Natural killer cell (primary cell): ENCODE measurements around the gene SMIM20. TPM values are rescaled to one million over a fixed set of nuclear protein-coding genes. Genes with fewer than 3 reads are reported as not detected.
A peak's percentile ranks its signal among the peaks of the same experiment; 100 is the strongest.

ENCODE experiments used
- ATAC-seq, 3 donors: fragments of 150-1000 bp in 2 of 3; fragments of 200-7000 bp in 1 of 3; cut with Tn5 transposase; 1 replicate in 1 of 3; 2 replicates in 2 of 3; pipeline ENCODE4 v1.10.0; 2021; ENCODE audit warnings: mild to moderate bottlenecking in 2 of 3, moderate library complexity in 2 of 3
- DNase-seq, 2 donors: peaks; one replicate each; pipeline versions ENCODE4 v3.0.0 to v3.0.0-alpha.2; 2013 to 2021; ENCODE audit warnings: mixed read lengths in 1 of 2
- H3K27ac ChIP-seq: one replicate; pipeline ENCODE4 v1.5.1; 2013; ENCODE audit warnings: mild to moderate bottlenecking, low read length
- H3K27me3 ChIP-seq: one replicate; pipeline ENCODE4 v1.6.1; 2013; ENCODE audit warnings: low read length; ENCODE audit not compliant: control insufficient read depth, insufficient read depth
- H3K36me3 ChIP-seq: one replicate; pipeline ENCODE4 v1.6.1; 2013; ENCODE audit warnings: low read length; ENCODE audit not compliant: control insufficient read depth, insufficient read depth
- H3K4me1 ChIP-seq: one replicate; pipeline ENCODE4 v1.6.1; 2013; ENCODE audit warnings: low read length; ENCODE audit not compliant: control insufficient read depth, insufficient read depth
- H3K4me3 ChIP-seq: one replicate; pipeline ENCODE4 v1.5.1; 2013; ENCODE audit warnings: low read length
- H3K9me3 ChIP-seq: one replicate; pipeline ENCODE4 v1.6.1; 2013; ENCODE audit warnings: low read length; ENCODE audit not compliant: control insufficient read depth, insufficient read depth
- H3K27ac Mint-ChIP-seq, 2 donors: one replicate each; pipeline ENCODE4 v1.8.0; 2022; ENCODE audit warnings: mild to moderate bottlenecking in 2 of 2, mixed read lengths in 2 of 2, moderate library complexity in 1 of 2
- H3K27me3 Mint-ChIP-seq, 2 donors: one replicate each; pipeline ENCODE4 v1.8.0; 2022; ENCODE audit warnings: low read depth in 2 of 2, mixed read lengths in 2 of 2
- H3K36me3 Mint-ChIP-seq: one replicate; pipeline ENCODE4 v1.8.0; 2022; ENCODE audit warnings: mixed read lengths
- H3K4me1 Mint-ChIP-seq, 2 donors: one replicate each; pipeline ENCODE4 v1.8.0; 2022; ENCODE audit warnings: mixed read lengths in 2 of 2
- H3K4me3 Mint-ChIP-seq: one replicate; pipeline ENCODE4 v1.8.0; 2022; ENCODE audit warnings: mild to moderate bottlenecking, moderate library complexity, mixed read lengths
- H3K9me3 Mint-ChIP-seq, 2 donors: one replicate each; pipeline ENCODE4 v1.8.0; 2022; ENCODE audit warnings: mixed read lengths in 2 of 2
- WGBS: methylation state at CpG from one replicate; pipeline ENCODE4 v1.1.7; 2013; ENCODE audit warnings: missing lambda C conversion rate; ENCODE audit not compliant: insufficient coverage; 5-methylcytosine and 5-hydroxymethylcytosine counted together
- intact Hi-C: fragments of 100-400 bp; cut with micrococcal nuclease; formaldehyde crosslinking; loops from one replicate; pipeline ENCODE4 v1.14.2; 2022
- total RNA-seq, 4 donors: library from RNA; stranded (reverse); fragments of 120-200 nt in 1 of 4; gene quantifications; one replicate each; pipeline versions ENCODE4 v1.2.3 to v1.2.4, GENCODE V29; 2013 to 2022
- TF ChIP-seq, protein P1 (sequence below): fragments of 200-600 bp; IDR thresholded peaks from one replicate; pipeline ENCODE4 v1.8.0; 2022; ENCODE audit warnings: antibody characterized with exemption

Gene SMIM20
- total RNA-seq, 3 donors from 2014 or later (not counting 1 experiment from before 2014, with no cell fraction given): 10.3 to 11.5 (median 10.3) TPM

DNA sequence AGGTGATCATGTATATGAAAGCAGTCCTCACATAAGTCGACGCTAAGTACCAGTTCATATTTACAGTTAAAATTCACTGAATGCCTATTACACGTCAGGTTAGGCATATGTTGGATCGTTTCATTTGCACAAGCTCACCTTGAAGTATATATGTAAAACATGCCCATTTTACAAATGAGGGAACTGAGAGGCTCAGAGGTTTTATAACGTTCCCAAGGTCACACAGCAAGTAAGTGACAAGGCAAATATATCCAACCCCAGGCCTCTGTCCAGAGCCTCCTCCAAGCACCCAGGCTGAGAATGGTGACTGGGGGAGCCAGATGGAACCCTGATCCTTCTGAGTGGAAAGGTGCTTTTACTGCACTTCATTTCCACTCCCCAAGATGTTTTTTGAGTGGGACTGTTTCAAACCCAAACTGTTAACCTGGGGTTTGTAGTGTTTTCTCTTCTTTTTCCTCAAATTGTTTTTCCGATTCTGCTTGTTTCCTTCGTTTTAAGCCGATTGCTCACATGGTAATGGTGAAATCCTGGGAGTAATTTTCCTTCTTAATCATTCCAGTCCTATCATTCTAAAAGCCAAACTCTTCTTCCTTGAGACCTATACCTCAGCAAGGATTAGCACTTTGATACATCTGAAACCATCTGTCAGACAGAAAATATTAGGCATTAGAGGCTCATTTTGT is 791 bp downstream of the SMIM20 start:
- H3K4me3 ChIP-seq: peak overlapping the region; percentile 91
- peak overlapping the region; percentile 97 for H3K27ac ChIP-seq
- no peaks in the 10 kb centered on the region for H3K36me3 ChIP-seq
- 56% methylated on average over 5 of the region's 8 CpGs for WGBS
- no peaks in the 10 kb centered on the region for H3K27me3 ChIP-seq
- no peak for DNase-seq
- ATAC-seq: no peak
- Mint-ChIP-seq H3K27ac (peak overlapping the region; percentile 95 to 99), H3K27me3 (peaks cover 0 to 2% of the 10 kb centered on the region in 2 donors), H3K36me3 (no peaks in the 10 kb centered on the region), H3K4me3 (peak overlapping the region; percentile 97), H3K4me1 (peaks cover 16 to 24% of the 10 kb centered on the region in 2 donors), H3K9me3 (no peaks in the 10 kb centered on the region)
- H3K4me1 ChIP-seq: peaks cover 18% of the 10 kb centered on the region
- no peaks in the 10 kb centered on the region for H3K9me3 ChIP-seq
- TF ChIP-seq, protein P1, sequence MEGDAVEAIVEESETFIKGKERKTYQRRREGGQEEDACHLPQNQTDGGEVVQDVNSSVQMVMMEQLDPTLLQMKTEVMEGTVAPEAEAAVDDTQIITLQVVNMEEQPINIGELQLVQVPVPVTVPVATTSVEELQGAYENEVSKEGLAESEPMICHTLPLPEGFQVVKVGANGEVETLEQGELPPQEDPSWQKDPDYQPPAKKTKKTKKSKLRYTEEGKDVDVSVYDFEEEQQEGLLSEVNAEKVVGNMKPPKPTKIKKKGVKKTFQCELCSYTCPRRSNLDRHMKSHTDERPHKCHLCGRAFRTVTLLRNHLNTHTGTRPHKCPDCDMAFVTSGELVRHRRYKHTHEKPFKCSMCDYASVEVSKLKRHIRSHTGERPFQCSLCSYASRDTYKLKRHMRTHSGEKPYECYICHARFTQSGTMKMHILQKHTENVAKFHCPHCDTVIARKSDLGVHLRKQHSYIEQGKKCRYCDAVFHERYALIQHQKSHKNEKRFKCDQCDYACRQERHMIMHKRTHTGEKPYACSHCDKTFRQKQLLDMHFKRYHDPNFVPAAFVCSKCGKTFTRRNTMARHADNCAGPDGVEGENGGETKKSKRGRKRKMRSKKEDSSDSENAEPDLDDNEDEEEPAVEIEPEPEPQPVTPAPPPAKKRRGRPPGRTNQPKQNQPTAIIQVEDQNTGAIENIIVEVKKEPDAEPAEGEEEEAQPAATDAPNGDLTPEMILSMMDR: no peak
- intact Hi-C loops: loop anchor here (10.0 kb wide), 1 partner anchor 410 kb away; the partner anchor contains the start of gene RBPJ

DNA sequence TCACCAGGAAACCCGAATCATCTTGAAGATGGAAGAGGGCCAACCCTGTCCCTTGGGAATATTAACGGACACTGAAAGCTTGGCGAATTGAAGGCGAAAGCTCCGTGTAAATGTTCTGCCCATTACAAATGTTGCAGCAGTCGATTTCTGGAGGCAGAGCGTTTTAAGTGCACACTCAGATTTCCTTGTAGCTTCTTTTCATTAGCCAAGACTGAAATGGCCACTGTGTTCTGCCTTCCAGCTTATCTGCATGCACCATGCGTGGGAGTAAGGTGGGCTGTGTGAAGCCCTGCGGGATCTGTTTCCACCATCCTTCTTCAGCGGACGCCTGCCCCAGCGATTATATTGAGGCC is 1.3 kb downstream of the SMIM20 start:
- Histone ChIP-seq H3K9me3 (no peaks in the 10 kb centered on the region), H3K4me1 (peaks cover 18% of the 10 kb centered on the region), H3K27me3 (no peaks in the 10 kb centered on the region), H3K4me3 (no peak overlapping the region), H3K36me3 (no peaks in the 10 kb centered on the region), H3K27ac (no peak overlapping the region)
- ATAC-seq (no peak), DNase-seq (no peak)
- H3K27ac Mint-ChIP-seq: peak overlapping the region; percentile 95 to 99
- H3K4me3 Mint-ChIP-seq: peak overlapping the region; percentile 91
- H3K27me3 Mint-ChIP-seq: no peaks in the 10 kb centered on the region
- 97% methylated on average over 12 of the region's 12 CpGs for WGBS
- intact Hi-C loops: loop anchor here (10.0 kb wide), 1 partner anchor 409 kb away; the partner anchor contains the start of gene RBPJ
- no peaks in the 10 kb centered on the region for H3K9me3 Mint-ChIP-seq
- no peaks in the 10 kb centered on the region for H3K36me3 Mint-ChIP-seq
- peaks cover 16 to 24% of the 10 kb centered on the region in 2 donors for H3K4me1 Mint-ChIP-seq
- TF ChIP-seq, protein P1: no peak

DNA sequence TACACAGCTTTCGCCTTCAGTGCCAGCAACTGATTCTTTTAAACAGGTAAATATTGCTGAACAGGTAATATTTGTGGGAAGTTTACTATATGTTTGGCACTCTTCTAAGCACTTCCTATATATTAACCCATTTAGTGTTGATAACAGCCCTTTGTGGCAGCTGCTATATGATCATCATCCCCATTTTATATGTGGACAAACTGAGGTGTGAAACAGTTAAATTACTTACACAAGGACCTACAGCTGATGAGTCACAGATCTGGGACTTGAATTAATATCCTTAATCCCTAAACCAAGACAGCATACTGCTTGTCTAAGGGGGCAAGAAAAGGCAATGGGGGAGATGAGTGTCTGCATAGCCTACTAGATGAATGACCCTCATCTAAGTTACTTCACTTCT is 2.9 kb downstream of the SMIM20 start:
- no peaks in the 10 kb centered on the region for H3K27me3 ChIP-seq
- Mint-ChIP-seq H3K27ac (no peak overlapping the region), H3K27me3 (no peaks in the 10 kb centered on the region), H3K4me1 (peaks cover 16 to 37% of the 10 kb centered on the region in 2 donors), H3K4me3 (no peak overlapping the region), H3K36me3 (no peaks in the 10 kb centered on the region), H3K9me3 (no peaks in the 10 kb centered on the region)
- no peak for DNase-seq
- no peaks in the 10 kb centered on the region for H3K36me3 ChIP-seq
- peaks cover 18% of the 10 kb centered on the region for H3K4me1 ChIP-seq
- no peaks in the 10 kb centered on the region for H3K9me3 ChIP-seq
- no peak overlapping the region for H3K27ac ChIP-seq
- TF ChIP-seq, protein P1: no peak
- no peak overlapping the region for H3K4me3 ChIP-seq
- no peak for ATAC-seq
- intact Hi-C loops: loop anchor here (10.0 kb wide), 1 partner anchor 408 kb away; the partner anchor contains the start of gene RBPJ
- WGBS: no CpG with 5 or more reads among the region's 1 CpG
